GM23338 (cell line): Measurements from ENCODE around the gene AJUBA. TPM values are rescaled to one million over a fixed set of nuclear protein-coding genes. Genes with fewer than 3 reads are reported as not detected.
A peak's percentile ranks its signal among the peaks of the same experiment; 100 is the strongest.

Experiments
- ATAC-seq: fragments of 200-7000 bp; cut with Tn5 transposase; 3 replicates; pipeline ENCODE4 v1.9.1; 2020
- DNase-seq: peaks from one replicate; pipeline ENCODE4 v3.0.0-alpha.2; 2015; ENCODE audit warnings: low spot score
- H2AFZ ChIP-seq: fragments of 200-600 bp; sonication (generic); 2 replicates; pipeline ENCODE4 v1.8.0; 2016; ENCODE audit warnings: antibody characterized with exemption, mild to moderate bottlenecking, moderate library complexity
- H3F3A ChIP-seq: fragments of 200-600 bp; sonication (generic); replicated peaks from 2 replicates; pipeline ENCODE4 v1.8.0; 2017; ENCODE audit warnings: antibody characterized with exemption, mixed run types, low read depth
- H3K27ac ChIP-seq: fragments of 200-600 bp; sonication (generic); 2 replicates; pipeline ENCODE4 v1.6.1; 2016; ENCODE audit warnings: low read depth
- H3K27me3 ChIP-seq: fragments of 200-600 bp; sonication (generic); 2 replicates; pipeline ENCODE4 v1.8.0; 2016; ENCODE audit warnings: mild to moderate bottlenecking, mixed run types, moderate library complexity; ENCODE audit not compliant: insufficient read depth
- H3K36me3 ChIP-seq: fragments of 200-600 bp; sonication (generic); 2 replicates; pipeline ENCODE4 v1.8.0; 2016; ENCODE audit warnings: mild to moderate bottlenecking; ENCODE audit not compliant: insufficient read depth
- H3K4me1 ChIP-seq: fragments of 200-600 bp; sonication (generic); 2 replicates; pipeline ENCODE4 v1.8.0; 2016; ENCODE audit warnings: mild to moderate bottlenecking, moderate library complexity; ENCODE audit not compliant: insufficient read depth
- H3K4me2 ChIP-seq: fragments of 200-600 bp; sonication (generic); 2 replicates; pipeline ENCODE4 v1.7.1; 2017; ENCODE audit warnings: mixed run types
- H3K4me3 ChIP-seq: fragments of 200-600 bp; sonication (generic); 2 replicates; pipeline ENCODE4 v1.6.1; 2016; ENCODE audit warnings: mixed run types
- H3K79me2 ChIP-seq: fragments of 200-600 bp; sonication (generic); replicated peaks from 2 replicates; pipeline ENCODE4 v1.8.0; 2017; ENCODE audit warnings: mild to moderate bottlenecking; ENCODE audit not compliant: insufficient read depth
- H3K9me2 ChIP-seq: fragments of 200-600 bp; sonication (generic); 2 replicates; pipeline ENCODE4 v1.8.0; 2017; ENCODE audit not compliant: insufficient read depth
- H4K20me1 ChIP-seq: fragments of 200-600 bp; sonication (generic); replicated peaks from 2 replicates; pipeline ENCODE4 v1.8.0; 2017; ENCODE audit warnings: mild to moderate bottlenecking; ENCODE audit not compliant: insufficient read depth
- H3K27ac Mint-ChIP-seq: 2 replicates; pipeline ENCODE4 v1.8.0; 2020; ENCODE audit warnings: inconsistent platforms, mild to moderate bottlenecking, moderate library complexity, mixed read lengths
- H3K27me3 Mint-ChIP-seq: 3 replicates; pipeline ENCODE4 v1.8.0; 2022; ENCODE audit warnings: low read depth, mild to moderate bottlenecking, moderate library complexity, mixed read lengths, inconsistent platforms; ENCODE audit not compliant: insufficient read depth, poor library complexity
- H3K36me3 Mint-ChIP-seq: 3 replicates; pipeline ENCODE4 v1.8.0; 2021; ENCODE audit warnings: low read depth, mild to moderate bottlenecking, inconsistent platforms, moderate library complexity, mixed read lengths
- H3K4me1 Mint-ChIP-seq: 3 replicates; pipeline ENCODE4 v1.8.0; 2020; ENCODE audit warnings: mild to moderate bottlenecking, inconsistent platforms, mixed read lengths
- H3K4me3 Mint-ChIP-seq: 3 replicates; pipeline ENCODE4 v1.8.0; 2021; ENCODE audit warnings: moderate library complexity, mild to moderate bottlenecking, inconsistent platforms, mixed read lengths
- H3K9me3 Mint-ChIP-seq: 3 replicates; pipeline ENCODE4 v1.8.0; 2020; ENCODE audit warnings: moderate library complexity, mild to moderate bottlenecking, inconsistent platforms, mixed read lengths
- CREB1 ChIP-seq: fragments of 250-450 bp; sonication (Bioruptor Pico); IDR thresholded peaks from 2 replicates; pipeline ENCODE4 v1.5.0; 2020; ENCODE audit warnings: low read depth, mild to moderate bottlenecking, moderate library complexity
- ETS1 ChIP-seq: IDR thresholded peaks from 2 replicates; pipeline ENCODE4 v1.6.1; 2016; ENCODE audit warnings: antibody characterized with exemption
- EZH2 ChIP-seq: fragments of 200-600 bp; sonication (generic); IDR thresholded peaks from one replicate; pipeline ENCODE4 v1.8.0; 2017; ENCODE audit warnings: antibody characterized with exemption, mild to moderate bottlenecking, low read depth; ENCODE audit not compliant: unreplicated experiment
- EZH2phosphoT487 ChIP-seq: fragments of 200-600 bp; sonication (generic); IDR thresholded peaks from one replicate; pipeline ENCODE4 v1.8.1; 2018; ENCODE audit warnings: antibody characterized with exemption; ENCODE audit not compliant: unreplicated experiment
- JUNB ChIP-seq: IDR thresholded peaks from one replicate; pipeline ENCODE4 v1.6.1; 2016; ENCODE audit warnings: antibody characterized with exemption; ENCODE audit not compliant: unreplicated experiment
- NANOG ChIP-seq: IDR thresholded peaks from 2 replicates; pipeline ENCODE4 v1.6.1; 2016; ENCODE audit warnings: antibody characterized with exemption, borderline replicate concordance
- POLR2AphosphoS5 ChIP-seq: IDR thresholded peaks from 2 replicates; pipeline ENCODE4 v1.6.1; 2016; ENCODE audit warnings: antibody characterized with exemption, low read depth
- REST ChIP-seq: IDR thresholded peaks from one replicate; pipeline ENCODE4 v1.6.1; 2018; ENCODE audit warnings: antibody characterized with exemption; ENCODE audit not compliant: unreplicated experiment
- STAT1 ChIP-seq: IDR thresholded peaks from one replicate; pipeline ENCODE4 v1.6.1; 2016; ENCODE audit warnings: antibody characterized with exemption; ENCODE audit not compliant: unreplicated experiment
- ZNF114 ChIP-seq: fragments of 250-450 bp; sonication (Bioruptor Pico); IDR thresholded peaks from 2 replicates; pipeline ENCODE4 v1.5.0; 2020; ENCODE audit warnings: mild to moderate bottlenecking, moderate library complexity
- ZNF331 ChIP-seq: fragments of 250-450 bp; sonication (Bioruptor Pico); IDR thresholded peaks from 2 replicates; pipeline ENCODE4 v1.5.0; 2020; ENCODE audit warnings: low read depth, mild to moderate bottlenecking, moderate library complexity
- ZNF462 ChIP-seq: fragments of 250-450 bp; sonication (Bioruptor Pico); IDR thresholded peaks from 2 replicates; pipeline ENCODE4 v1.5.0; 2020; ENCODE audit warnings: mild to moderate bottlenecking, moderate library complexity
- polyA plus RNA-seq: library from polyadenylated mRNA; unstranded; fragments of >200 nt; fragmentation: Nextera tagmentation; extraction: Ambion mirVana; gene quantifications from 2 replicates; pipeline ENCODE4 v1.2.1, GENCODE V29; 2016
- total RNA-seq: library from RNA; depleted of rRNA; stranded (reverse); fragments of >200 nt; shearing (Covaris generic); gene quantifications from 2 replicates; pipeline ENCODE4 v1.2.3, GENCODE V29; 2014
- TF ChIP-seq, protein P1 (sequence below), 2 experiments: fragments of 200-600 bp in 1 of 2; sonication (generic) in 1 of 2; conservative IDR thresholded peaks; 2 replicates each; pipeline versions ENCODE4 v1.5.1 to v1.6.1; 2016 to 2017; ENCODE audit warnings: antibody characterized with exemption in 2 of 2, low read depth in 2 of 2, mild to moderate bottlenecking in 2 of 2, moderate library complexity in 1 of 2

The AJUBA gene
- total and polyA plus RNA-seq, 2 experiments from 2014 or later, result 11.8 to 55.9 TPM

- H3K27me3 Mint-ChIP-seq, result peaks cover 9% of the 10 kb centered on the region
- peaks cover 2% of the 10 kb centered on the region; the same call in 1 of the 3 replicates for H3K9me3 Mint-ChIP-seq
- H3K4me1 Mint-ChIP-seq, result peaks cover 14% of the 10 kb centered on the region
- peak overlapping the region; percentile 91 for H3K4me3 Mint-ChIP-seq
- peaks cover 12% of the 10 kb centered on the region; the same call in 1 of the 2 replicates for H3F3A ChIP-seq
- H3K27me3 ChIP-seq, result no peaks in the 10 kb centered on the region
- peak overlapping the region; percentile 88 for H3K4me2 ChIP-seq
- no peaks in the 10 kb centered on the region for H3K36me3 ChIP-seq
- peak overlapping the region; percentile 97 for H3K27ac ChIP-seq
- peak overlapping the region; percentile 97 for H3K27ac Mint-ChIP-seq
- peak overlapping the region; percentile 82 for H3K4me3 ChIP-seq
- peak overlapping the region; percentile 89 for H2AFZ ChIP-seq
- ATAC-seq (no peak), DNase-seq (no peak)
- no peaks in the 10 kb centered on the region for H3K9me2 ChIP-seq
- H3K4me1 ChIP-seq, result peaks cover 13% of the 10 kb centered on the region
- H4K20me1 ChIP-seq, result no peaks in the 10 kb centered on the region
- H3K36me3 Mint-ChIP-seq, result peaks cover 34% of the 10 kb centered on the region
- H3K79me2 ChIP-seq, result no peaks in the 10 kb centered on the region
- TF ChIP-seq ZNF114, result no peak
- no peak for TF ChIP-seq EZH2
- no peak for TF ChIP-seq ETS1
- TF ChIP-seq NANOG, result no peak
- no peak for TF ChIP-seq ZNF331 (CRISPR knock-in tag)
- no peak for TF ChIP-seq POLR2AphosphoS5
- no peak for TF ChIP-seq CREB1 (CRISPR knock-in tag)
- no peak for TF ChIP-seq ZNF462
- TF ChIP-seq STAT1, result no peak
- TF ChIP-seq EZH2phosphoT487, result no peak
- TF ChIP-seq, protein P1, sequence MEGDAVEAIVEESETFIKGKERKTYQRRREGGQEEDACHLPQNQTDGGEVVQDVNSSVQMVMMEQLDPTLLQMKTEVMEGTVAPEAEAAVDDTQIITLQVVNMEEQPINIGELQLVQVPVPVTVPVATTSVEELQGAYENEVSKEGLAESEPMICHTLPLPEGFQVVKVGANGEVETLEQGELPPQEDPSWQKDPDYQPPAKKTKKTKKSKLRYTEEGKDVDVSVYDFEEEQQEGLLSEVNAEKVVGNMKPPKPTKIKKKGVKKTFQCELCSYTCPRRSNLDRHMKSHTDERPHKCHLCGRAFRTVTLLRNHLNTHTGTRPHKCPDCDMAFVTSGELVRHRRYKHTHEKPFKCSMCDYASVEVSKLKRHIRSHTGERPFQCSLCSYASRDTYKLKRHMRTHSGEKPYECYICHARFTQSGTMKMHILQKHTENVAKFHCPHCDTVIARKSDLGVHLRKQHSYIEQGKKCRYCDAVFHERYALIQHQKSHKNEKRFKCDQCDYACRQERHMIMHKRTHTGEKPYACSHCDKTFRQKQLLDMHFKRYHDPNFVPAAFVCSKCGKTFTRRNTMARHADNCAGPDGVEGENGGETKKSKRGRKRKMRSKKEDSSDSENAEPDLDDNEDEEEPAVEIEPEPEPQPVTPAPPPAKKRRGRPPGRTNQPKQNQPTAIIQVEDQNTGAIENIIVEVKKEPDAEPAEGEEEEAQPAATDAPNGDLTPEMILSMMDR (conservative IDR thresholded peaks at IDR 0.05; ENCODE audit: low read depth in 2 of 2), result no peak
- no peak for TF ChIP-seq JUNB
- TF ChIP-seq REST, result no peak
Observed at GRCh38 chr14:22955702-22956569, 26.4 kb downstream of the AJUBA start.
